ENCODE data around the gene THOP1.

THOP1 gene

DNA sequence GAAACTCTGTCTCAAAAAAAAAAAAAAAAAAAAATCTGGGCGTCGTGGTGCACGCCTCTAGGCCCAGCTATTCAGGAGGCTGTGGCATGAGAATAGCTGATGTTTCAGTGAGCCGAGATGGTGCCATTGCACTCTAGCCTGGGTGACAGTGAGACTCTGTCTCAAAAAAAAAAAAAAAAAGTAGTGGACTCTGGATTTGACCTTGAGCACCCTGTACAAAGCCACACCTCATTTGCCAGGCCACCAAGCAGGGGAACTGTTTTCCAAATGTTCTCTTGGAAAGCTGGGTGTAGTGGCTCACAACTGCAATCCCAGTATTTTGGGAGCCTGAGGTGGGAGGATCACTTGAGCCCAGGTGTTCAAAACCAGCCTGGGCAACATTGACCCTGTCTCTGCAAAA lies 52.1 kb downstream of the THOP1 start:
- Histone ChIP-seq H3K4me3 (ENCODE audit: low read depth in 1 of 2, low read length in 2 of 2) (no peak overlapping the region), H3K27me3 (ENCODE audit: control insufficient read depth in 1 of 2, insufficient read depth in 2 of 2, low read length in 2 of 2) (no peaks in the 10 kb centered on the region), H3K9me3 (ENCODE audit: control insufficient read depth in 1 of 2, low read length in 2 of 2) (peaks cover 40 to 44% of the 10 kb centered on the region in 2 donors), H3K4me1 (ENCODE audit: control insufficient read depth in 1 of 2, insufficient read depth in 2 of 2, low read length in 2 of 2) (peaks cover 0 to 3% of the 10 kb centered on the region in 2 donors), H3K27ac (ENCODE audit: low read depth, low read length) (no peak overlapping the region), H3K9ac (ENCODE audit: low read depth in 1 of 2, low read length in 2 of 2) (no peak overlapping the region), H3K36me3 (ENCODE audit: control insufficient read depth in 1 of 2, insufficient read depth in 2 of 2, low read length in 2 of 2) (peaks cover 23 to 31% of the 10 kb centered on the region in 2 donors)

- Histone ChIP-seq H3K9me3 (ENCODE audit: control insufficient read depth in 1 of 2, low read length in 2 of 2) (peaks cover 8 to 13% of the 10 kb centered on the region in 2 donors), H3K4me1 (ENCODE audit: control insufficient read depth in 1 of 2, insufficient read depth in 2 of 2, low read length in 2 of 2) (peaks cover 0 to 7% of the 10 kb centered on the region in 2 donors), H3K36me3 (ENCODE audit: control insufficient read depth in 1 of 2, insufficient read depth in 2 of 2, low read length in 2 of 2) (peaks cover 2 to 3% of the 10 kb centered on the region in 2 donors), H3K9ac (ENCODE audit: low read depth in 1 of 2, low read length in 2 of 2) (peak within 1 kb of the TSS; percentile 48 to 57), H3K27me3 (ENCODE audit: control insufficient read depth in 1 of 2, insufficient read depth in 2 of 2, low read length in 2 of 2) (no peaks in the 10 kb centered on the region), H3K27ac (ENCODE audit: low read depth, low read length) (peak within 1 kb of the TSS; percentile 81), H3K4me3 (ENCODE audit: low read depth in 1 of 2, low read length in 2 of 2) (peak within 1 kb of the TSS; percentile 76 to 83)
Observed at GRCh38 chr19:2840794-2841791, 55.8 kb downstream of the THOP1 start, which contains the start of gene ZNF555. ZNF555 (plus strand) TSS chr19:2841475; CDS start chr19:2841573, 98 bp downstream.

DNA sequence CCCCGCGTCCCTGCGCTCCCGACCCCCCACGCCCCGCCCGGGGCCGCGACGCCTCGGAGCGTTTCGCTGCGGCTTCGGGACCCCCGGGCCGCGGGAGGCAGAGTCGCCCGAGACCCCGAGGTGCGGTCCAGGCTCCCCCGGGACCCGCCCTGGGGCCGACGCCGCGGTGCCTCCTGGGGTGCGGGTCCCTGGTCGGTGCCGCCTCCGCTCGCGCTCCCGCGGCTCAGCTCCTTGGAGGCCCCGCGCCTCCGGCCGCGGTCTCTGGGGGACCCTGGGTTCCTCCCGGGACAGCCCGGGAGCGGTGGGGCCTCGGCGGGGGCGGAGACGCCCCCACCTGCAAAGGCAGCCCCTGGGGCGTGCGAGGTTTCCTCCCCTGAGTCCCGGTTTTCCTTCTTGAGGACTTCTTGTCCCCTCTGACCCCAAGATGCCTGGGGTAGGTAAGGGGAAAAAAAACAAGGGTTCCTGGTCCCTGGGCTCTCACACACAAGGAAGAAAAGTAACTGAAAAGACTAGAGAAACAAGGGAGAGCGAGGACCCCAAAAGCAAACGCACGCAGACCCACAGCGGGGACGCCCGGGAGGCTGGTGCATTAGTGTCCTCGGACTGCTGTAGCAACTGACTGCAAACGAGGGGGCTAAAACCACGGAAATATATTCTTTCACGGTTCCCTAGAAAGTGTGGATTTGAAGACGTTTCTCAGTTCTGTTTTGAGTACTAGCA lies 56.7 kb downstream of the THOP1 start:
- H3K9me3 ChIP-seq (ENCODE audit: control insufficient read depth in 1 of 2, low read length in 2 of 2), result peaks cover 0 to 4% of the 10 kb centered on the region in 2 donors
- no peak overlapping the region for H3K27ac ChIP-seq (ENCODE audit: low read depth, low read length)
- H3K27me3 ChIP-seq (ENCODE audit: control insufficient read depth in 1 of 2, insufficient read depth in 2 of 2, low read length in 2 of 2), result no peaks in the 10 kb centered on the region
- H3K4me3 ChIP-seq (ENCODE audit: low read depth in 1 of 2, low read length in 2 of 2), result peak overlapping the region; percentile 76 to 83
- peaks cover 0 to 7% of the 10 kb centered on the region in 2 donors for H3K36me3 ChIP-seq (ENCODE audit: control insufficient read depth in 1 of 2, insufficient read depth in 2 of 2, low read length in 2 of 2)
- H3K9ac ChIP-seq (ENCODE audit: low read depth in 1 of 2, low read length in 2 of 2), result peak overlapping the region; percentile 48
- H3K4me1 ChIP-seq (ENCODE audit: control insufficient read depth in 1 of 2, insufficient read depth in 2 of 2, low read length in 2 of 2), result peaks cover 0 to 7% of the 10 kb centered on the region in 2 donors

DNA sequence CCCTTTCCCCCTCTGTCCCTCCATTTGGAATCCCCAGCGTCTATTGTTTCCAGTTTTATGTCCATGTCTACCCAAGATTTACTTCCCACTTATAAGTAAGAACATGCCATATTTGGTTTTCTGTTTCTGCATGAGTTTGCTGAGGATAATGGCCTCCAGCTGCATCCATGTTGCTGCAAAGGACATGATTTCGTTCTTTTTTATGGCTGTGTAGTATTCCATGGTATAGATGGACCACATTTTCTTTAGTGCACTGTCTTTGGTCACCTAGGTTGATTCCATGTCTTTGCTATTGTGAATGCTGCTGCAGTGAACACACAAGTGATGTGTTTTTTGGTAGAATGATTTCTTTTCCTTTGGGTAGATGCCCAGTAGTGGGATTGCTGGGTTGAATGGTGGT lies 59.8 kb downstream of the THOP1 start:
- Histone ChIP-seq H3K9ac (ENCODE audit: low read depth in 1 of 2, low read length in 2 of 2) (no peak overlapping the region), H3K4me1 (ENCODE audit: control insufficient read depth in 1 of 2, insufficient read depth in 2 of 2, low read length in 2 of 2) (peaks cover 0 to 7% of the 10 kb centered on the region in 2 donors), H3K27me3 (ENCODE audit: control insufficient read depth in 1 of 2, insufficient read depth in 2 of 2, low read length in 2 of 2) (no peaks in the 10 kb centered on the region), H3K4me3 (ENCODE audit: low read depth in 1 of 2, low read length in 2 of 2) (no peak overlapping the region), H3K9me3 (ENCODE audit: control insufficient read depth in 1 of 2, low read length in 2 of 2) (peaks cover 11 to 20% of the 10 kb centered on the region in 2 donors), H3K36me3 (ENCODE audit: control insufficient read depth in 1 of 2, insufficient read depth in 2 of 2, low read length in 2 of 2) (peaks cover 0 to 7% of the 10 kb centered on the region in 2 donors), H3K27ac (ENCODE audit: low read depth, low read length) (no peak overlapping the region)

GRCh38 chr19:2846180-2846894 lies 61.0 kb downstream of the THOP1 start:
- H3K36me3 ChIP-seq (ENCODE audit: control insufficient read depth in 1 of 2, insufficient read depth in 2 of 2, low read length in 2 of 2), result peaks cover 9 to 11% of the 10 kb centered on the region in 2 donors
- peaks cover 0 to 7% of the 10 kb centered on the region in 2 donors for H3K4me1 ChIP-seq (ENCODE audit: control insufficient read depth in 1 of 2, insufficient read depth in 2 of 2, low read length in 2 of 2)
- H3K9ac ChIP-seq (ENCODE audit: low read depth in 1 of 2, low read length in 2 of 2), result no peak overlapping the region
- H3K27me3 ChIP-seq (ENCODE audit: control insufficient read depth in 1 of 2, insufficient read depth in 2 of 2, low read length in 2 of 2), result no peaks in the 10 kb centered on the region
- H3K27ac ChIP-seq (ENCODE audit: low read depth, low read length), result no peak overlapping the region
- H3K9me3 ChIP-seq (ENCODE audit: control insufficient read depth in 1 of 2, low read length in 2 of 2), result peaks cover 19 to 28% of the 10 kb centered on the region in 2 donors
- H3K4me3 ChIP-seq (ENCODE audit: low read depth in 1 of 2, low read length in 2 of 2), result no peak overlapping the region

- Histone ChIP-seq H3K27ac (ENCODE audit: low read depth, low read length) (no peak overlapping the region), H3K9ac (ENCODE audit: low read depth in 1 of 2, low read length in 2 of 2) (no peak overlapping the region), H3K4me1 (ENCODE audit: control insufficient read depth in 1 of 2, insufficient read depth in 2 of 2, low read length in 2 of 2) (peaks cover 0 to 3% of the 10 kb centered on the region in 2 donors), H3K27me3 (ENCODE audit: control insufficient read depth in 1 of 2, insufficient read depth in 2 of 2, low read length in 2 of 2) (no peaks in the 10 kb centered on the region), H3K9me3 (ENCODE audit: control insufficient read depth in 1 of 2, low read length in 2 of 2) (peaks cover 29 to 40% of the 10 kb centered on the region in 2 donors), H3K4me3 (ENCODE audit: low read depth in 1 of 2, low read length in 2 of 2) (no peak overlapping the region), H3K36me3 (ENCODE audit: control insufficient read depth in 1 of 2, insufficient read depth in 2 of 2, low read length in 2 of 2) (peaks cover 18 to 23% of the 10 kb centered on the region in 2 donors)
Observed at GRCh38 chr19:2847507-2847906, 62.2 kb downstream of the THOP1 start.

- no peak overlapping the region for H3K4me3 ChIP-seq (ENCODE audit: low read depth in 1 of 2, low read length in 2 of 2)
- no peaks in the 10 kb centered on the region for H3K4me1 ChIP-seq (ENCODE audit: control insufficient read depth in 1 of 2, insufficient read depth in 2 of 2, low read length in 2 of 2)
- no peaks in the 10 kb centered on the region for H3K27me3 ChIP-seq (ENCODE audit: control insufficient read depth in 1 of 2, insufficient read depth in 2 of 2, low read length in 2 of 2)
- no peak overlapping the region for H3K9ac ChIP-seq (ENCODE audit: low read depth in 1 of 2, low read length in 2 of 2)
- peaks cover 40 to 51% of the 10 kb centered on the region in 2 donors for H3K9me3 ChIP-seq (ENCODE audit: control insufficient read depth in 1 of 2, low read length in 2 of 2)
- H3K27ac ChIP-seq (ENCODE audit: low read depth, low read length), result no peak overlapping the region
- H3K36me3 ChIP-seq (ENCODE audit: control insufficient read depth in 1 of 2, insufficient read depth in 2 of 2, low read length in 2 of 2), result peaks cover 29 to 34% of the 10 kb centered on the region in 2 donors
Observed at GRCh38 chr19:2848616-2849015, 63.3 kb downstream of the THOP1 start.

DNA sequence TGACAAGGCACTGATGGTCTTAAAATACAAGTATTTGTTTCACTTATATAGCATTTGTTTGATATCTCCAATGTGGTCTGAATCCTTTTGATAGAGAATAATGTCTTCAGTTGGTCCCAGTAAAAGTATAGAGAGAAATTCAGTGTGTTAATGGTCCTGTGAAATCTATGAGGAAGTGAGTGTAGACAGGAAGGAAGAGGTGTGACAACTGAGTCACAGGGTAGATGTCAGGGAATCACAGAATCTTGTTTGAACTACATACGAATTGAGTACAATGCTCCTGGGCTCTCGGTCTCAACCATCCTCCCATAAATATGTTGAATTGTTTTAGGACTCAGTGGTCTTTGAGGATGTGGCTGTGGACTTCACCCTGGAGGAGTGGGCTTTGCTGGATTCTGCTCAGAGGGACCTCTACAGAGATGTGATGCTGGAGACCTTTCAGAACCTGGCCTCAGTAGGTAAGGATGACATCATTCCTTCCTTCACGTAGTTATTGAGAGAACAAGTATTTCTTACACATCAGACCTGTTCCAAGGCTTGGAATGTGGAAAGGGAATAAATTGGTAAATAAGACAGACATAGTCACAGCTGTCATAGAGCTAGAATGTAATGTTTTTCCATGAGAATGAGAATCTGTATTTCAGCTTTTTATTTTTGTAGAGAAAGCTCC lies 65.1 kb downstream of the THOP1 start:
- Histone ChIP-seq H3K27ac (ENCODE audit: low read depth, low read length) (no peak overlapping the region), H3K4me1 (ENCODE audit: control insufficient read depth in 1 of 2, insufficient read depth in 2 of 2, low read length in 2 of 2) (no peaks in the 10 kb centered on the region), H3K36me3 (ENCODE audit: control insufficient read depth in 1 of 2, insufficient read depth in 2 of 2, low read length in 2 of 2) (peaks cover 37% of the 10 kb centered on the region in 2 donors), H3K4me3 (ENCODE audit: low read depth in 1 of 2, low read length in 2 of 2) (peak overlapping the region; percentile 12 to 19), H3K27me3 (ENCODE audit: control insufficient read depth in 1 of 2, insufficient read depth in 2 of 2, low read length in 2 of 2) (no peaks in the 10 kb centered on the region), H3K9me3 (ENCODE audit: control insufficient read depth in 1 of 2, low read length in 2 of 2) (peaks cover 56 to 65% of the 10 kb centered on the region in 2 donors), H3K9ac (ENCODE audit: low read depth in 1 of 2, low read length in 2 of 2) (no peak overlapping the region)

DNA sequence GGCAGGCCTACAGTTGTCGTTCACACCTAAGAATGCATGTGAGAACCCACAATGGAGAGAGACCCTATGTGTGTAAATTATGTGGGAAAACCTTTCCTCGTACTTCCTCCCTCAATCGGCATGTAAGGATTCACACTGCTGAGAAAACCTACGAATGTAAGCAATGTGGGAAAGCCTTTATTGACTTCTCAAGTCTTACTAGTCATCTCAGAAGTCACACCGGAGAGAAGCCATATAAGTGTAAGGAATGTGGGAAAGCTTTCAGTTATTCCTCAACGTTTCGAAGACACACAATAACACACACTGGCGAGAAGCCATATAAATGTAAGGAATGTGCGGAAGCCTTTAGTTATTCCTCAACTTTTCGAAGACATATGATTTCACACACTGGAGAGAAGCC lies 67.3 kb downstream of the THOP1 start:
- Histone ChIP-seq H3K9ac (ENCODE audit: low read depth in 1 of 2, low read length in 2 of 2) (no peak overlapping the region), H3K9me3 (ENCODE audit: control insufficient read depth in 1 of 2, low read length in 2 of 2) (peaks cover 61 to 85% of the 10 kb centered on the region in 2 donors), H3K36me3 (ENCODE audit: control insufficient read depth in 1 of 2, insufficient read depth in 2 of 2, low read length in 2 of 2) (peaks cover 34 to 37% of the 10 kb centered on the region in 2 donors), H3K4me1 (ENCODE audit: control insufficient read depth in 1 of 2, insufficient read depth in 2 of 2, low read length in 2 of 2) (no peaks in the 10 kb centered on the region), H3K27me3 (ENCODE audit: control insufficient read depth in 1 of 2, insufficient read depth in 2 of 2, low read length in 2 of 2) (no peaks in the 10 kb centered on the region), H3K4me3 (ENCODE audit: low read depth in 1 of 2, low read length in 2 of 2) (peak overlapping the region; percentile 4 to 42), H3K27ac (ENCODE audit: low read depth, low read length) (no peak overlapping the region)
